ENCODE measurements around the gene CAST. TPM values are rescaled to one million over a fixed set of nuclear protein-coding genes. Genes with fewer than 3 reads are reported as not detected.

CAST gene
- total and polyA plus RNA-seq, 2 donors from 2014 or later: 83.2 to 282 TPM

GRCh38 chr5:96706433-96707111, 44.4 kb downstream of the CAST start:
- peaks cover 0 to 9% (median 2%) of the 10 kb centered on the region in 3 donors for H3K4me1 ChIP-seq (ENCODE audit: control insufficient read depth in 2 of 3, insufficient read depth in 2 of 3, low read depth in 1 of 3, low read length in 3 of 3)
- no peak overlapping the region for H3K9ac ChIP-seq (ENCODE audit: low read length in 3 of 3)
- H3K27ac ChIP-seq (ENCODE audit: low read depth in 2 of 2, low read length in 2 of 2): no peak overlapping the region
- no peaks in the 10 kb centered on the region for H3K36me3 ChIP-seq (ENCODE audit: control insufficient read depth in 2 of 3, insufficient read depth in 3 of 3, low read length in 3 of 3)
- FAIRE-seq (no peak), DNase-seq (peak in 2 of 5 donors; percentile 22 to 34)
- intact Hi-C loops (cut with DNase I): no loop called here
- H3K4me3 ChIP-seq (ENCODE audit: low read length in 3 of 3): no peak overlapping the region
- no peak for TF ChIP-seq CTCF (IDR thresholded peaks at IDR 0.05; ENCODE audit: borderline replicate concordance, extremely low read depth, insufficient read depth)
- no peaks in the 10 kb centered on the region for H3K27me3 ChIP-seq (ENCODE audit: control insufficient read depth, insufficient read depth, low read length)
- H3K9me3 ChIP-seq (ENCODE audit: control insufficient read depth in 2 of 3, insufficient read depth in 1 of 3, low read length in 3 of 3): no peaks in the 10 kb centered on the region

- H3K9me3 ChIP-seq (ENCODE audit: control insufficient read depth in 2 of 3, insufficient read depth in 1 of 3, low read length in 3 of 3): no peaks in the 10 kb centered on the region
- no peak overlapping the region for H3K4me3 ChIP-seq (ENCODE audit: low read length in 3 of 3)
- H3K4me1 ChIP-seq (ENCODE audit: control insufficient read depth in 2 of 3, insufficient read depth in 2 of 3, low read depth in 1 of 3, low read length in 3 of 3): peaks cover 0 to 9% (median 2%) of the 10 kb centered on the region in 3 donors
- no peak for TF ChIP-seq CTCF (IDR thresholded peaks at IDR 0.05; ENCODE audit: borderline replicate concordance, extremely low read depth, insufficient read depth)
- no peak for FAIRE-seq
- no peaks in the 10 kb centered on the region for H3K27me3 ChIP-seq (ENCODE audit: control insufficient read depth, insufficient read depth, low read length)
- no peak overlapping the region for H3K9ac ChIP-seq (ENCODE audit: low read length in 3 of 3)
- H3K27ac ChIP-seq (ENCODE audit: low read depth in 2 of 2, low read length in 2 of 2): no peak overlapping the region
- intact Hi-C loops (cut with DNase I): no loop called here
- no peaks in the 10 kb centered on the region for H3K36me3 ChIP-seq (ENCODE audit: control insufficient read depth in 2 of 3, insufficient read depth in 3 of 3, low read length in 3 of 3)
- no peak for DNase-seq
Measured at GRCh38 chr5:96708600-96708999, 46.4 kb downstream of the CAST start.

GRCh38 chr5:96709152-96709821, 47.1 kb downstream of the CAST start:
- Histone ChIP-seq H3K36me3 (ENCODE audit: control insufficient read depth in 2 of 3, insufficient read depth in 3 of 3, low read length in 3 of 3) (no peaks in the 10 kb centered on the region), H3K27ac (ENCODE audit: low read depth in 2 of 2, low read length in 2 of 2) (no peak overlapping the region), H3K9me3 (ENCODE audit: control insufficient read depth in 2 of 3, insufficient read depth in 1 of 3, low read length in 3 of 3) (no peaks in the 10 kb centered on the region), H3K4me1 (ENCODE audit: control insufficient read depth in 2 of 3, insufficient read depth in 2 of 3, low read depth in 1 of 3, low read length in 3 of 3) (peaks cover 0 to 8% (median under 1%) of the 10 kb centered on the region in 3 donors), H3K4me3 (ENCODE audit: low read length in 3 of 3) (no peak overlapping the region), H3K27me3 (ENCODE audit: control insufficient read depth, insufficient read depth, low read length) (no peaks in the 10 kb centered on the region), H3K9ac (ENCODE audit: low read length in 3 of 3) (no peak overlapping the region)
- intact Hi-C loops (cut with DNase I): no loop called here
- no peak for FAIRE-seq
- no peak for DNase-seq
- no peak for TF ChIP-seq CTCF (IDR thresholded peaks at IDR 0.05; ENCODE audit: borderline replicate concordance, extremely low read depth, insufficient read depth)
